Activated naive CD4-positive, alpha-beta T cell treated with anti-CD3 and anti-CD28 coated beads, Interleukin-2, amount 50 U/mL, for 72 hours (primary cell): ENCODE data around the gene COA1. TPM values are rescaled to one million over a fixed set of nuclear protein-coding genes. Genes with fewer than 3 reads are reported as not detected.
"Not testable (repeated sequence)": the region's sequence is repeated elsewhere in the genome, so short reads cannot be mapped to it uniquely, and the experiment has no call there.

Experiments used
- ATAC-seq, 2 donors: fragments of 150-1000 bp; cut with Tn5 transposase; 2 replicates each; pipeline ENCODE4 v1.10.0; 2021; ENCODE audit warnings: mild to moderate bottlenecking in 2 of 2, moderate library complexity in 2 of 2
- DNase-seq, 2 donors: peaks; one replicate each; pipeline ENCODE4 v3.0.0; 2021 to 2022; ENCODE audit warnings: low spot score in 2 of 2
- H3K27ac Mint-ChIP-seq, 2 donors: one replicate each; pipeline ENCODE4 v1.8.0; 2022; ENCODE audit warnings: mild to moderate bottlenecking in 2 of 2, mixed read lengths in 2 of 2
- H3K36me3 Mint-ChIP-seq, 2 donors: one replicate each; pipeline ENCODE4 v1.8.0; 2022; ENCODE audit warnings: mixed read lengths in 2 of 2
- H3K9me3 Mint-ChIP-seq, 2 donors: one replicate each; pipeline ENCODE4 v1.8.0; 2022; ENCODE audit warnings: mixed read lengths in 2 of 2
- total RNA-seq, 2 donors: library from RNA; stranded (reverse); gene quantifications; one replicate each; pipeline ENCODE4 v1.2.3, GENCODE V29; 2022

COA1 gene
- total RNA-seq, 2 donors from 2014 or later: 31.9 to 72.4 TPM

GRCh38 chr7:43639858-43640491, 89.3 kb downstream of the COA1 start:
- H3K9me3 Mint-ChIP-seq: no peaks in the 10 kb centered on the region
- ATAC-seq (no peak), DNase-seq (no peak)
- peaks cover 20 to 70% of the 10 kb centered on the region in 2 donors for H3K36me3 Mint-ChIP-seq
- peak overlapping the region; percentile 44 to 60 for H3K27ac Mint-ChIP-seq

GRCh38 chr7:43637114-43637806, 92.1 kb downstream of the COA1 start:
- Mint-ChIP-seq H3K36me3 (peaks cover 26 to 78% of the 10 kb centered on the region in 2 donors), H3K9me3 (peaks cover 0 to 2% of the 10 kb centered on the region in 2 donors), H3K27ac (peak overlapping the region; percentile 76 to 94)

GRCh38 chr7:43636093-43636492, 93.2 kb downstream of the COA1 start:
- ATAC-seq: no peak
- peak overlapping the region in 1 of 2 donors; percentile 76 for H3K27ac Mint-ChIP-seq
- no peak for DNase-seq
- peaks cover 0 to 4% of the 10 kb centered on the region in 2 donors for H3K9me3 Mint-ChIP-seq
- peaks cover 29 to 87% of the 10 kb centered on the region in 2 donors for H3K36me3 Mint-ChIP-seq

More at GRCh38 chr7:43637114-43637806, 92.1 kb downstream of the COA1 start:
- ATAC-seq (peak; percentile 63 to 92), DNase-seq (no peak)

GRCh38 chr7:43634384-43634783, 94.9 kb downstream of the COA1 start:
- Mint-ChIP-seq H3K9me3 (peaks cover 0 to 4% of the 10 kb centered on the region in 2 donors), H3K27ac (peak overlapping the region; percentile 69 to 76), H3K36me3 (peaks cover 22 to 83% of the 10 kb centered on the region in 2 donors)
- ATAC-seq (no peak), DNase-seq (no peak)

- Mint-ChIP-seq H3K9me3 (peaks cover 0 to 4% of the 10 kb centered on the region in 2 donors), H3K27ac (peak overlapping the region in 1 of 2 donors; percentile 76), H3K36me3 (peaks cover 19 to 86% of the 10 kb centered on the region in 2 donors)
- no peak for DNase-seq
- no peak for ATAC-seq
These were observed 96.6 kb downstream of the COA1 start for GRCh38 chr7:43632746-43633145.

GRCh38 chr7:43631559-43631958, 97.8 kb downstream of the COA1 start:
- DNase-seq (no peak), ATAC-seq (peak; percentile 72 to 75)
- peaks cover 15 to 86% of the 10 kb centered on the region in 2 donors for H3K36me3 Mint-ChIP-seq
- peak overlapping the region; percentile 76 to 86 for H3K27ac Mint-ChIP-seq
- peaks cover 0 to 4% of the 10 kb centered on the region in 2 donors for H3K9me3 Mint-ChIP-seq

GRCh38 chr7:43630482-43630881, 98.8 kb downstream of the COA1 start:
- ATAC-seq: no peak
- Mint-ChIP-seq H3K27ac (peak overlapping the region in 1 of 2 donors; percentile 76), H3K36me3 (peaks cover 18 to 88% of the 10 kb centered on the region in 2 donors), H3K9me3 (peaks cover 0 to 4% of the 10 kb centered on the region in 2 donors)
- no peak for DNase-seq

GRCh38 chr7:43629857-43630256, 99.5 kb downstream of the COA1 start:
- Mint-ChIP-seq H3K27ac (peak overlapping the region in 1 of 2 donors; percentile 19), H3K36me3 (peaks cover 23 to 88% of the 10 kb centered on the region in 2 donors), H3K9me3 (peaks cover 0 to 4% of the 10 kb centered on the region in 2 donors)
- DNase-seq (no peak), ATAC-seq (no peak)

- no peak for ATAC-seq
- no peak for DNase-seq
- peaks cover 26 to 90% of the 10 kb centered on the region in 2 donors for H3K36me3 Mint-ChIP-seq
- H3K9me3 Mint-ChIP-seq: peaks cover 0 to 4% of the 10 kb centered on the region in 2 donors
- no peak overlapping the region for H3K27ac Mint-ChIP-seq
These were observed 100.9 kb downstream of the COA1 start for GRCh38 chr7:43628431-43628830.

- not testable (repeated sequence) for H3K27ac Mint-ChIP-seq, H3K9me3 Mint-ChIP-seq, ATAC-seq, DNase-seq
- peaks cover 26 to 87% of the 10 kb centered on the region in 2 donors for H3K36me3 Mint-ChIP-seq
These were observed 101.5 kb downstream of the COA1 start for GRCh38 chr7:43627798-43628197.

- Mint-ChIP-seq H3K9me3 (no peaks in the 10 kb centered on the region), H3K27ac (no peak overlapping the region), H3K36me3 (peaks cover 18 to 79% of the 10 kb centered on the region in 2 donors)
- DNase-seq (no peak), ATAC-seq (no peak)
These were observed 102.6 kb downstream of the COA1 start for GRCh38 chr7:43626695-43627094.

- H3K9me3 Mint-ChIP-seq: no peaks in the 10 kb centered on the region
- ATAC-seq: no peak
- no peak for DNase-seq
- peak overlapping the region in 1 of 2 donors; percentile 83 for H3K27ac Mint-ChIP-seq
- peaks cover 18 to 72% of the 10 kb centered on the region in 2 donors for H3K36me3 Mint-ChIP-seq
These were observed 103.3 kb downstream of the COA1 start for GRCh38 chr7:43625980-43626379.

- peaks cover 18 to 71% of the 10 kb centered on the region in 2 donors for H3K36me3 Mint-ChIP-seq
- peak; percentile 40 to 64 for ATAC-seq
- peak overlapping the region; percentile 61 to 83 for H3K27ac Mint-ChIP-seq
- no peak for DNase-seq
- H3K9me3 Mint-ChIP-seq: no peaks in the 10 kb centered on the region
These were observed 103.9 kb downstream of the COA1 start for GRCh38 chr7:43625453-43625852.

GRCh38 chr7:43624156-43624555, 105.2 kb downstream of the COA1 start:
- Mint-ChIP-seq H3K27ac (peak overlapping the region in 1 of 2 donors; percentile 49), H3K9me3 (no peaks in the 10 kb centered on the region), H3K36me3 (peaks cover 18 to 64% of the 10 kb centered on the region in 2 donors)
- ATAC-seq (no peak), DNase-seq (no peak)

- no peaks in the 10 kb centered on the region for H3K9me3 Mint-ChIP-seq
- peak; percentile 72 to 80 for ATAC-seq
- no peak for DNase-seq
- peak overlapping the region; percentile 90 to 97 for H3K27ac Mint-ChIP-seq
- peaks cover 18 to 44% of the 10 kb centered on the region in 2 donors for H3K36me3 Mint-ChIP-seq
These were observed 107.4 kb downstream of the COA1 start for GRCh38 chr7:43621729-43622448.

- no peak overlapping the region for H3K27ac Mint-ChIP-seq
- H3K36me3 Mint-ChIP-seq: peaks cover 12 to 36% of the 10 kb centered on the region in 2 donors
- no peak for DNase-seq
- no peak for ATAC-seq
- no peaks in the 10 kb centered on the region for H3K9me3 Mint-ChIP-seq
These were observed 109.9 kb downstream of the COA1 start for GRCh38 chr7:43619213-43620012.
